Osteocyte (in vitro differentiated cells): ENCODE results near the gene ATP1B3. TPM values are rescaled to one million over a fixed set of nuclear protein-coding genes. Genes with fewer than 3 reads are reported as not detected.
"Not testable (repeated sequence)": the region's sequence is repeated elsewhere in the genome, so short reads cannot be mapped to it uniquely, and the experiment has no call there.

Experiments
- DNase-seq: peaks from one replicate; pipeline ENCODE4 v3.0.0; 2021; ENCODE audit warnings: mixed read lengths; ENCODE audit not compliant: unreplicated experiment; ENCODE audit errors: extremely low spot score
- H3K27ac Mint-ChIP-seq: one replicate; pipeline ENCODE4 v1.8.0; 2021; ENCODE audit warnings: mild to moderate bottlenecking, mixed read lengths; ENCODE audit not compliant: unreplicated experiment
- H3K27me3 Mint-ChIP-seq: one replicate; pipeline ENCODE4 v1.8.0; 2021; ENCODE audit warnings: mixed read lengths; ENCODE audit not compliant: unreplicated experiment
- H3K36me3 Mint-ChIP-seq: one replicate; pipeline ENCODE4 v1.8.0; 2021; ENCODE audit warnings: mixed read lengths; ENCODE audit not compliant: unreplicated experiment
- H3K4me1 Mint-ChIP-seq: one replicate; pipeline ENCODE4 v1.8.0; 2021; ENCODE audit warnings: mixed read lengths; ENCODE audit not compliant: unreplicated experiment
- H3K4me3 Mint-ChIP-seq: one replicate; pipeline ENCODE4 v1.8.0; 2021; ENCODE audit warnings: mild to moderate bottlenecking, moderate library complexity, mixed read lengths; ENCODE audit not compliant: unreplicated experiment
- H3K9me3 Mint-ChIP-seq: one replicate; pipeline ENCODE4 v1.8.0; 2021; ENCODE audit warnings: mixed read lengths; ENCODE audit not compliant: unreplicated experiment
- CTCF ChIP-seq: fragments of 200-600 bp; sonication (generic); IDR thresholded peaks from 2 replicates; pipeline ENCODE4 v1.5.0; 2021; ENCODE audit warnings: antibody characterized with exemption, mild to moderate bottlenecking, moderate library complexity
- total RNA-seq: library from RNA; stranded (reverse); gene quantifications from 2 replicates; pipeline ENCODE4 v1.2.1, GENCODE V29; 2021

ATP1B3 gene
- total RNA-seq, 1 donor from 2014 or later = 139 TPM

- peak; percentile 25 for DNase-seq
- Mint-ChIP-seq H3K36me3 (peaks cover 39% of the 10 kb centered on the region), H3K27ac (no peak overlapping the region), H3K4me1 (no peaks in the 10 kb centered on the region), H3K9me3 (peaks cover 4% of the 10 kb centered on the region), H3K4me3 (no peak overlapping the region), H3K27me3 (no peaks in the 10 kb centered on the region)
- TF ChIP-seq CTCF = no peak
Observed at GRCh38 chr3:141914311-141914710, 37.9 kb downstream of the ATP1B3 start.

- Mint-ChIP-seq H3K4me3 (no peak overlapping the region), H3K27me3 (no peaks in the 10 kb centered on the region), H3K27ac (no peak overlapping the region), H3K36me3 (peaks cover 35% of the 10 kb centered on the region), H3K9me3 (peaks cover 4% of the 10 kb centered on the region), H3K4me1 (no peaks in the 10 kb centered on the region)
- no peak for DNase-seq
- TF ChIP-seq CTCF = no peak
Observed at GRCh38 chr3:141915016-141915415, 38.6 kb downstream of the ATP1B3 start.

- TF ChIP-seq CTCF = no peak
- Mint-ChIP-seq H3K27me3 (no peaks in the 10 kb centered on the region), H3K36me3 (peaks cover 35% of the 10 kb centered on the region), H3K9me3 (peaks cover 4% of the 10 kb centered on the region), H3K4me1 (no peaks in the 10 kb centered on the region), H3K27ac (no peak overlapping the region), H3K4me3 (no peak overlapping the region)
- no peak for DNase-seq
Observed at GRCh38 chr3:141915766-141916165, 39.3 kb downstream of the ATP1B3 start.

GRCh38 chr3:141920701-141921100 is 44.3 kb downstream of the ATP1B3 start:
- DNase-seq = no peak
- Mint-ChIP-seq H3K9me3 (no peaks in the 10 kb centered on the region), H3K36me3 (peaks cover 34% of the 10 kb centered on the region), H3K27me3 (no peaks in the 10 kb centered on the region), H3K27ac (no peak overlapping the region), H3K4me3 (no peak overlapping the region), H3K4me1 (no peaks in the 10 kb centered on the region)
- no peak for TF ChIP-seq CTCF

- Mint-ChIP-seq H3K27ac (no peak overlapping the region), H3K9me3 (no peaks in the 10 kb centered on the region), H3K4me3 (no peak overlapping the region), H3K27me3 (no peaks in the 10 kb centered on the region), H3K4me1 (no peaks in the 10 kb centered on the region), H3K36me3 (peaks cover 34% of the 10 kb centered on the region)
- peak; percentile 11 for DNase-seq
- no peak for TF ChIP-seq CTCF
Observed at GRCh38 chr3:141921316-141921715, 44.9 kb downstream of the ATP1B3 start.

- H3K4me1 Mint-ChIP-seq, H3K27me3 Mint-ChIP-seq, DNase-seq, H3K4me3 Mint-ChIP-seq, H3K27ac Mint-ChIP-seq, H3K9me3 Mint-ChIP-seq: not testable (repeated sequence)
- peaks cover 38% of the 10 kb centered on the region for H3K36me3 Mint-ChIP-seq
Observed at GRCh38 chr3:141925677-141926076, 49.2 kb downstream of the ATP1B3 start.
